HG03103 (cell line): ENCODE results near the gene SHC3.

Experiments used
- ATAC-seq: cut with Tn5 transposase; IDR thresholded peaks from one replicate; pipeline ENCODE4 v1.9.1; 2021; ENCODE audit warnings: low read depth; ENCODE audit not compliant: unreplicated experiment

SHC3 gene

GRCh38 chr9:89160806-89161205 is 17.8 kb downstream of the SHC3 start:
- ATAC-seq: no peak

GRCh38 chr9:89154651-89155336 is 23.8 kb downstream of the SHC3 start:
- no peak for ATAC-seq

GRCh38 chr9:89154218-89154617 is 24.4 kb downstream of the SHC3 start:
- ATAC-seq: no peak

- no peak for ATAC-seq
Observed at GRCh38 chr9:89153232-89154017, 25.2 kb downstream of the SHC3 start.

- ATAC-seq: no peak
Observed at GRCh38 chr9:89149726-89150125, 28.9 kb downstream of the SHC3 start.

- no peak for ATAC-seq
Observed at GRCh38 chr9:89145097-89145496, 33.5 kb downstream of the SHC3 start.

GRCh38 chr9:89144238-89144637 is 34.4 kb downstream of the SHC3 start:
- no peak for ATAC-seq

GRCh38 chr9:89143266-89143665 is 35.4 kb downstream of the SHC3 start:
- ATAC-seq: no peak

GRCh38 chr9:89139455-89139854 is 39.2 kb downstream of the SHC3 start:
- ATAC-seq: no peak

GRCh38 chr9:89138463-89139390 is 39.9 kb downstream of the SHC3 start:
- ATAC-seq: no peak

- ATAC-seq: no peak
Observed at GRCh38 chr9:89137542-89138462, 40.8 kb downstream of the SHC3 start.

- no peak for ATAC-seq
Observed at GRCh38 chr9:89135591-89136166, 42.9 kb downstream of the SHC3 start.

GRCh38 chr9:89134709-89135108 is 43.9 kb downstream of the SHC3 start:
- ATAC-seq: no peak

GRCh38 chr9:89122949-89123348 is 55.7 kb downstream of the SHC3 start:
- ATAC-seq: no peak

- no peak for ATAC-seq
Observed at GRCh38 chr9:89120704-89121103, 57.9 kb downstream of the SHC3 start.

- no peak for ATAC-seq
Observed at GRCh38 chr9:89116805-89117192, 61.8 kb downstream of the SHC3 start.

GRCh38 chr9:89116064-89116804 is 62.4 kb downstream of the SHC3 start:
- ATAC-seq: no peak

- no peak for ATAC-seq
Observed at GRCh38 chr9:89115426-89115825, 63.2 kb downstream of the SHC3 start.

GRCh38 chr9:89114741-89115140 is 63.9 kb downstream of the SHC3 start:
- ATAC-seq: no peak
